Measurements from ENCODE around the gene ALDH6A1. TPM values are rescaled to one million over a fixed set of nuclear protein-coding genes. Genes with fewer than 3 reads are reported as not detected.
A peak's percentile ranks its signal among the peaks of the same experiment; 100 is the strongest.

ALDH6A1 gene
- total RNA-seq, 1 experiment from 2014 or later = 14.2 TPM

- Histone ChIP-seq H3K4me1 (replicated peaks) (peaks cover 11% of the 10 kb centered on the region), H3K36me3 (0 out of 2 replicates have a peak, but pooled peaks cover 2% of the 10 kb centered on the region), H3K27ac (no peak overlapping the region), H3K4me3 (no peak overlapping the region), H3K27me3 (replicated peaks) (no peaks in the 10 kb centered on the region), H3K9me3 (replicated peaks) (no peaks in the 10 kb centered on the region)
- no peak for DNase-seq (ENCODE audit: low read depth in 1 of 2, low spot score in 2 of 2)
Observed at GRCh38 chr14:74081491-74081890, 2.8 kb downstream of the ALDH6A1 start.

DNA sequence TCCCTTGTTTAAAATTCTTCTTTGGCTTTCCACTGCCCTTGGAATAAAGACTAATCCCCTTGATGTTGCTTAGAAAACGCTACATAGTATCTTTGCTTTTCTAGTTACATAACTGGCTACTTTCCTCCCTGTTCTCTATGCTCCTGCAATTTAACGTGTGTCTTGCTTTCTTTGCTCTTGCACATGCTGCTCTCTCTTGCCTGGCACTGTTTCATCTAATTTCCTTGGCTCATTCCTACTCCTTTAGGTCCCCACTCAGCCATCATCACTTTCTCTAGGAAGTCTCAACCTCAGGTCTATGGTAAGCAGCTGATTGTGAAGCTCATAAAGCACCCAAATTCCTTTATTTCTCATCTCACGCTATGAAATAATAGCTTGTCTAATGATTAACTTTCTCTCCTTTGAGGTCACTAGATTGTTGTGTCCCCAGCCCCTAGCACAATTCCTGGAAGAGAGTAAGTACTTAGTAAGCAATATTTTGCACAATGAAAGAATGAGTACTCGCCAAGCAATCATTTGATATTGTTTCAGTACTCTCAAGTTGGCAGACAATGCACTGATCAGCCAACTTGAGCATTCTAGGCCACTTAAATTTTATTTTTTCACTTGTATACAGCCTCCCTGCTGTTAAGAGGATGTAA lies 3.3 kb downstream of the ALDH6A1 start:
- no peak overlapping the region for H3K27ac ChIP-seq
- H3K36me3 ChIP-seq = 0 out of 2 replicates have a peak, but pooled peaks cover 2% of the 10 kb centered on the region
- H3K9me3 ChIP-seq (replicated peaks) = no peaks in the 10 kb centered on the region
- H3K4me3 ChIP-seq = no peak overlapping the region
- H3K4me1 ChIP-seq (replicated peaks) = peaks cover 11% of the 10 kb centered on the region
- DNase-seq (ENCODE audit: low read depth in 1 of 2, low spot score in 2 of 2) = no peak
- no peaks in the 10 kb centered on the region for H3K27me3 ChIP-seq (replicated peaks)

- Histone ChIP-seq H3K27me3 (replicated peaks) (no peaks in the 10 kb centered on the region), H3K4me1 (replicated peaks) (no peaks in the 10 kb centered on the region), H3K9me3 (replicated peaks) (no peaks in the 10 kb centered on the region), H3K27ac (no peak overlapping the region), H3K36me3 (no peaks in the 10 kb centered on the region), H3K4me3 (no peak overlapping the region)
- DNase-seq (ENCODE audit: low read depth in 1 of 2, low spot score in 2 of 2) = no peak
Observed at GRCh38 chr14:74077401-74077800, 6.9 kb downstream of the ALDH6A1 start.

GRCh38 chr14:74065746-74066575 lies 18.3 kb downstream of the ALDH6A1 start:
- no peak overlapping the region for H3K4me3 ChIP-seq
- H3K27me3 ChIP-seq (replicated peaks) = no peaks in the 10 kb centered on the region
- H3K27ac ChIP-seq = no peak overlapping the region
- no peaks in the 10 kb centered on the region for H3K9me3 ChIP-seq (replicated peaks)
- peaks cover 12% of the 10 kb centered on the region for H3K36me3 ChIP-seq
- peaks cover 35% of the 10 kb centered on the region for H3K4me1 ChIP-seq (replicated peaks)
- no peak for DNase-seq (ENCODE audit: low read depth in 1 of 2, low spot score in 2 of 2)

DNA sequence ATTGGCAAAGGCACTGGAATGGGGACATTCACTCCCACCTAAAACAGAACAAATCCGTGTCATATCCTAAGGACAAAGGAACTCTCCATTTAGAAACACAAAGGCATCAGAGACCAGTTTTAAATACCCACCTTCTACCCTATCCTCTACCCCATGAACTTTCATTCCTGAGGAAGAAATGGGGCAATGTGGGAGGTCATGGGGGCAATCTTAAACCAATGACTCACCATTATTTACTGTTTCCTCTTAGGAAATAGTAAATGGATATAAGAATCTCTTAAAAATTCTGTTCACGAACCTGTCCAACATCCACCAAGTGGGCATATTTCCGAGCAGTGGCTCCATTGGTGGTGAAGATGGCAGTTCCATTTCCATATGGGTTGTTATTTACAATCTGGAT lies 19.4 kb downstream of the ALDH6A1 start:
- no peak for DNase-seq (ENCODE audit: low read depth in 1 of 2, low spot score in 2 of 2)
- Histone ChIP-seq H3K4me3 (no peak overlapping the region), H3K4me1 (replicated peaks) (peaks cover 35% of the 10 kb centered on the region), H3K9me3 (replicated peaks) (no peaks in the 10 kb centered on the region), H3K27ac (no peak overlapping the region), H3K27me3 (replicated peaks) (no peaks in the 10 kb centered on the region), H3K36me3 (peaks cover 9% of the 10 kb centered on the region)

DNA sequence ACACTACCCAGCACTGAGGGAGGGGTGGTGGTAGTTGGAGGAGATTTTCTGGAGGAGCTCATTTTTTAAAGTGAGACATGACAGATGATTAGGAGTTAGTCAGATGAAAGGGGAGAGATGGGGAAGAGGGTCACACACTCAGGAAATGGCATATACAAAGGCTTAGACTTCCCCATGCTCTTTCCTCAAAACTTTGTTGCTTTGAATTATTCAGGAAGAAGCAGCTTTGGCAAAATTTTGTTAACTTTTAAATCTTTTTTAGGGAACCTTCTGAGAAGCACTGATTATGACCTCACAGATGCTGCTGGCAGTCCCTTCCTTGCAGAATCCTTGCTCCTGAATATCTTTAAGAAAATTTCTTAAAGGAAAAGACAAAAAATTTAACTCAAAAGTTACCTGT lies 19.8 kb downstream of the ALDH6A1 start:
- Histone ChIP-seq H3K27me3 (replicated peaks) (no peaks in the 10 kb centered on the region), H3K9me3 (replicated peaks) (no peaks in the 10 kb centered on the region), H3K4me3 (no peak overlapping the region), H3K27ac (no peak overlapping the region), H3K36me3 (peaks cover 9% of the 10 kb centered on the region), H3K4me1 (replicated peaks) (peaks cover 35% of the 10 kb centered on the region)
- no peak for DNase-seq (ENCODE audit: low read depth in 1 of 2, low spot score in 2 of 2)

- Histone ChIP-seq H3K4me3 (no peak overlapping the region), H3K27me3 (replicated peaks) (no peaks in the 10 kb centered on the region), H3K4me1 (replicated peaks) (peaks cover 35% of the 10 kb centered on the region), H3K27ac (peak overlapping the region; percentile 94), H3K36me3 (peaks cover 11% of the 10 kb centered on the region), H3K9me3 (replicated peaks) (no peaks in the 10 kb centered on the region)
- DNase-seq (ENCODE audit: low read depth in 1 of 2, low spot score in 2 of 2) = peak in 1 of 2 experiments; percentile 46
Observed at GRCh38 chr14:74062809-74063150, 21.5 kb downstream of the ALDH6A1 start.

GRCh38 chr14:74049876-74050495 lies 34.3 kb downstream of the ALDH6A1 start:
- H3K4me3 ChIP-seq = no peak overlapping the region
- DNase-seq (ENCODE audit: low read depth in 1 of 2, low spot score in 2 of 2) = no peak

GRCh38 chr14:74048281-74048680 lies 36.0 kb downstream of the ALDH6A1 start:
- Histone ChIP-seq H3K9me3 (replicated peaks) (no peaks in the 10 kb centered on the region), H3K36me3 (no peaks in the 10 kb centered on the region), H3K4me3 (no peak overlapping the region), H3K27me3 (replicated peaks) (no peaks in the 10 kb centered on the region), H3K27ac (no peak overlapping the region), H3K4me1 (replicated peaks) (no peaks in the 10 kb centered on the region)
- DNase-seq (ENCODE audit: low read depth in 1 of 2, low spot score in 2 of 2) = no peak

More at GRCh38 chr14:74049876-74050495, 34.3 kb downstream of the ALDH6A1 start:
- no peaks in the 10 kb centered on the region for H3K4me1 ChIP-seq (replicated peaks)
- H3K36me3 ChIP-seq = no peaks in the 10 kb centered on the region
- H3K27me3 ChIP-seq (replicated peaks) = no peaks in the 10 kb centered on the region
- H3K9me3 ChIP-seq (replicated peaks) = no peaks in the 10 kb centered on the region
- H3K27ac ChIP-seq = no peak overlapping the region

- H3K4me1 ChIP-seq (replicated peaks) = no peaks in the 10 kb centered on the region
- no peak for DNase-seq (ENCODE audit: low read depth in 1 of 2, low spot score in 2 of 2)
Observed at GRCh38 chr14:74045522-74045921, 38.7 kb downstream of the ALDH6A1 start.

GRCh38 chr14:74042296-74042695 lies 42.0 kb downstream of the ALDH6A1 start:
- no peak for DNase-seq (ENCODE audit: low read depth in 1 of 2, low spot score in 2 of 2)
- H3K4me1 ChIP-seq (replicated peaks) = no peaks in the 10 kb centered on the region
- no peaks in the 10 kb centered on the region for H3K27me3 ChIP-seq (replicated peaks)
- H3K36me3 ChIP-seq = no peaks in the 10 kb centered on the region
- no peak overlapping the region for H3K27ac ChIP-seq
- no peaks in the 10 kb centered on the region for H3K9me3 ChIP-seq (replicated peaks)
- no peak overlapping the region for H3K4me3 ChIP-seq

More at GRCh38 chr14:74045522-74045921, 38.7 kb downstream of the ALDH6A1 start:
- Histone ChIP-seq H3K9me3 (replicated peaks) (no peaks in the 10 kb centered on the region), H3K4me3 (no peak overlapping the region), H3K27me3 (replicated peaks) (no peaks in the 10 kb centered on the region), H3K36me3 (no peaks in the 10 kb centered on the region), H3K27ac (no peak overlapping the region)

DNA sequence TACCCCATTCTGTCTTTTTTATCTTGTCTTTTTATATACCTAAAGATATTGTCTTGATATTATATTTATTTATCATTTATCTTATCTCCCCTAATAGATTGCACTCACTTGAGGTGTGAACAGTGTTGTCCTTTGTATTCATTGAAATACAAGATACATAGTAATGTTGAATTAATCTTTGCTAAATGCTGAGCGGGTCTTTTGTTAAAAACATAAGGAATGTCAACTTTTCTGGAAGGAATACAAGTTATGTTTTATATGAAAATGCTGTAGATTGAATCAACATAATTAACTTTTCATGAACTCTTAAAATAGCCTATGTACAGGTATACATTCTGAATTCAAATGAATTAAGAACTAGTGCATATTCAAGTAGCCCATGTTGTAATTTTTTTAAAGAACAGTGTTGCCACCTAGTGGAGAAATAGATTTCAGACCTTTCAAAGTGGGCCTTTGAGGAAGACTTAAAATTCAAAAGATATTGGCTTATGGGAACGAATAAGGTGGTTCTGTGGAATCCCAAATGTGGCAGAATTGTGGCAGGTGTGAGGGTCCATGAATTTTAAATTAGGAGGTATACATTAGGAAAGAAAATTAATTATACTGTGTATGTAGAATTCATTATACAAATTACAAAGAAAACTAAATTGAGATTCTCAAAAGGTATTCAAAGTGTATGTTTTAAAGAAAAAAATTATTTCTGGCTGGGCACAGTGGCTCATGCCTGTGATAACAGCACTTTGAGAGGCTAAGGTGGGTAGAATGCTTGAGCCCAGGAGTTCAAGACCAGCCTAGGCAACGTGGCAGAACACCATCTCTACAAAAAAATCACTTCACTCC lies 46.0 kb downstream of the ALDH6A1 start:
- H3K27ac ChIP-seq = no peak overlapping the region
- no peak overlapping the region for H3K4me3 ChIP-seq
- H3K9me3 ChIP-seq (replicated peaks) = no peaks in the 10 kb centered on the region
- no peaks in the 10 kb centered on the region for H3K4me1 ChIP-seq (replicated peaks)
- DNase-seq (ENCODE audit: low read depth in 1 of 2, low spot score in 2 of 2) = peak in 1 of 2 experiments; percentile 49
- H3K36me3 ChIP-seq = no peaks in the 10 kb centered on the region
- no peaks in the 10 kb centered on the region for H3K27me3 ChIP-seq (replicated peaks)

GRCh38 chr14:74035556-74035955 lies 48.7 kb downstream of the ALDH6A1 start:
- H3K4me3 ChIP-seq = no peak overlapping the region
- no peaks in the 10 kb centered on the region for H3K9me3 ChIP-seq (replicated peaks)
- no peaks in the 10 kb centered on the region for H3K36me3 ChIP-seq
- H3K27me3 ChIP-seq (replicated peaks) = no peaks in the 10 kb centered on the region
- H3K4me1 ChIP-seq (replicated peaks) = no peaks in the 10 kb centered on the region
- no peak overlapping the region for H3K27ac ChIP-seq
- no peak for DNase-seq (ENCODE audit: low read depth in 1 of 2, low spot score in 2 of 2)

Measured in SJSA1 (cell line).